GM23248 (cell line): ENCODE measurements around the gene TTC28. TPM values are rescaled to one million over a fixed set of nuclear protein-coding genes. Genes with fewer than 3 reads are reported as not detected.

Experiments
- DNase-seq: peaks from one replicate; pipeline ENCODE4 v3.0.0-alpha.2; 2015
- H2AFZ ChIP-seq: fragments of 200-600 bp; sonication (generic); 2 replicates; pipeline ENCODE4 v1.6.1; 2016; ENCODE audit warnings: antibody characterized with exemption
- H3F3A ChIP-seq: fragments of 200-600 bp; sonication (generic); 2 replicates; pipeline ENCODE4 v1.6.1; 2016; ENCODE audit warnings: mild to moderate bottlenecking, antibody characterized with exemption, mixed run types; ENCODE audit not compliant: insufficient read depth
- H3K27ac ChIP-seq: fragments of 200-600 bp; sonication (generic); 2 replicates; pipeline ENCODE4 v1.5.1; 2016; ENCODE audit warnings: mild to moderate bottlenecking
- H3K27me3 ChIP-seq: fragments of 200-600 bp; sonication (generic); replicated peaks from 2 replicates; pipeline ENCODE4 v1.6.1; 2016; ENCODE audit warnings: mild to moderate bottlenecking; ENCODE audit not compliant: insufficient read depth
- H3K36me3 ChIP-seq: fragments of 200-600 bp; sonication (generic); 2 replicates; pipeline ENCODE4 v1.6.1; 2016; ENCODE audit warnings: low read depth, mild to moderate bottlenecking
- H3K4me1 ChIP-seq: fragments of 200-600 bp; sonication (generic); 2 replicates; pipeline ENCODE4 v1.6.1; 2016; ENCODE audit warnings: mild to moderate bottlenecking; ENCODE audit not compliant: insufficient read depth
- H3K4me2 ChIP-seq: fragments of 200-600 bp; sonication (generic); one replicate; pipeline ENCODE4 v1.6.1; 2016; ENCODE audit warnings: mild to moderate bottlenecking; ENCODE audit not compliant: unreplicated experiment
- H3K4me3 ChIP-seq: fragments of 200-600 bp; sonication (generic); 2 replicates; pipeline ENCODE4 v1.5.1; 2016; ENCODE audit warnings: mild to moderate bottlenecking
- H3K79me2 ChIP-seq: fragments of 200-600 bp; sonication (generic); 2 replicates; pipeline ENCODE4 v1.6.1; 2016; ENCODE audit warnings: mild to moderate bottlenecking; ENCODE audit not compliant: insufficient read depth
- H3K9ac ChIP-seq: fragments of 200-600 bp; sonication (generic); 2 replicates; pipeline ENCODE4 v1.6.1; 2016; ENCODE audit warnings: mild to moderate bottlenecking
- H3K9me2 ChIP-seq: fragments of 200-600 bp; sonication (generic); 2 replicates; pipeline ENCODE4 v1.6.1; 2016; ENCODE audit warnings: mixed run types, mild to moderate bottlenecking, moderate library complexity; ENCODE audit not compliant: insufficient read depth
- H3K9me3 ChIP-seq: fragments of 200-600 bp; sonication (generic); one replicate; pipeline ENCODE4 v1.6.1; 2017; ENCODE audit warnings: low read depth
- H4K20me1 ChIP-seq: fragments of 200-600 bp; sonication (generic); 2 replicates; pipeline ENCODE4 v1.6.0; 2016; ENCODE audit not compliant: insufficient read depth
- EZH2 ChIP-seq: fragments of 200-600 bp; sonication (generic); IDR thresholded peaks from 2 replicates; pipeline ENCODE4 v1.6.1; 2018; ENCODE audit warnings: antibody characterized with exemption, mild to moderate bottlenecking; ENCODE audit not compliant: insufficient read depth, poor library complexity, severe bottlenecking
- EZH2phosphoT487 ChIP-seq: fragments of 200-600 bp; sonication (generic); IDR thresholded peaks from 2 replicates; pipeline ENCODE4 v1.6.1; 2018; ENCODE audit warnings: antibody characterized with exemption, moderate library complexity, mild to moderate bottlenecking, low read depth; ENCODE audit not compliant: insufficient read depth
- WGBS, 2 experiments: methylation state at CpG; one replicate each; pipeline ENCODE4 v1.1.6; 2015 to 2017; ENCODE audit warnings: low lambda C conversion rate in 2 of 2, low coverage in 1 of 2; ENCODE audit errors: missing lambda C conversion rate in 2 of 2; 5-methylcytosine and 5-hydroxymethylcytosine counted together
- in situ Hi-C: fragments of 300-500 bp; cut with MboI; formaldehyde crosslinking; loops from 2 replicates; pipeline ENCODE4 v1.15.0; 2020
- polyA plus RNA-seq: library from polyadenylated mRNA; unstranded; fragments of >200 nt; fragmentation: Nextera tagmentation; extraction: Ambion mirVana; gene quantifications from 2 replicates; pipeline ENCODE4 v1.2.1, GENCODE V29; 2016
- total RNA-seq: library from RNA; depleted of rRNA; stranded (reverse); fragments of >200 nt; shearing (Covaris generic); gene quantifications from 2 replicates; pipeline ENCODE4 v1.2.3, GENCODE V29; 2014

Gene TTC28
- total and polyA plus RNA-seq, 2 experiments from 2014 or later: 12.5 to 41.9 TPM

DNA sequence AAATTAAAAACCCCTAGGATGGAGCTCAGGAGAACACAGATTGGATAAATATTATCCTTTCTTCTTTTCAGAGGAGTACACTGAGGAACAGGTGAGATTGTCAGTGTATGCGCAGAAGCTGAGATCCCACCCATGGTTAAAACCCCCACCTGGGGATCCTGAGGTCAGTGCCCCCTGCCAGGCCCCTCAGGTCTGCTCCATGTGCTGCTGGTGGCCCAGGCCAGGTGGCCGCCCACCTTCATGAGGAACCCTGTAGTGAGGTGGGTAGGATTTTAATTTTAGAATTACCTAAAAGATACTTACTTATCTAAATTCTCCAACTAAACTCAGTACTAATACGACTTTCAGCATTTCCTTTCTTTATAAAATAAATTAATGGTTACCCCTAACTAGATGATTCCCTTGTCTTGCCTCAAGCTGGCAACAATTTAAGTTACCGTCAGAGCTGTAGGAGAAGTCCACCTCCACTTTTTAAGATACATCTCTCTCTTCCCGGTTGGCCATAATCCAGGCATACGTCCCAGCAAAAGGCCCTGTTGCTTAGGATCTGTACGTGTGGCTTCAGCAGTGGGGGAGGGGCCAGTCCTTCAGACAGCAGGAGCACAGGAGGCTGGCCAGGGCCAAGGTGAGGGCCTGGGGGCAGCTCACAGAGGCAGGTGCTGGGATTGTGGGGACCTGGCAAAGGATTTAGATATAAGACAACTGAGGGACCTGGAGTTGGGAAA lies 699.1 kb downstream of the TTC28 start:
- H3K27ac ChIP-seq: no peak overlapping the region
- no peaks in the 10 kb centered on the region for H3F3A ChIP-seq
- H3K36me3 ChIP-seq: peaks cover 6% of the 10 kb centered on the region; the same call in 1 of the 2 replicates
- H2AFZ ChIP-seq: no peak overlapping the region
- no peak overlapping the region for H3K4me2 ChIP-seq
- H3K9me3 ChIP-seq: no peaks in the 10 kb centered on the region
- no peaks in the 10 kb centered on the region for H3K9me2 ChIP-seq
- H3K4me3 ChIP-seq: no peak overlapping the region
- no peaks in the 10 kb centered on the region for H3K79me2 ChIP-seq
- H3K9ac ChIP-seq: no peak overlapping the region
- TF ChIP-seq EZH2 (no peak), EZH2phosphoT487 (no peak)
- H3K4me1 ChIP-seq: no peaks in the 10 kb centered on the region
- H3K27me3 ChIP-seq: no peaks in the 10 kb centered on the region
- no peaks in the 10 kb centered on the region for H4K20me1 ChIP-seq
- DNase-seq: no peak
- in situ Hi-C loops: no loop called here
- 80 to 83% methylated on average over 7 of the region's 7 CpGs for WGBS, 2 experiments

DNA sequence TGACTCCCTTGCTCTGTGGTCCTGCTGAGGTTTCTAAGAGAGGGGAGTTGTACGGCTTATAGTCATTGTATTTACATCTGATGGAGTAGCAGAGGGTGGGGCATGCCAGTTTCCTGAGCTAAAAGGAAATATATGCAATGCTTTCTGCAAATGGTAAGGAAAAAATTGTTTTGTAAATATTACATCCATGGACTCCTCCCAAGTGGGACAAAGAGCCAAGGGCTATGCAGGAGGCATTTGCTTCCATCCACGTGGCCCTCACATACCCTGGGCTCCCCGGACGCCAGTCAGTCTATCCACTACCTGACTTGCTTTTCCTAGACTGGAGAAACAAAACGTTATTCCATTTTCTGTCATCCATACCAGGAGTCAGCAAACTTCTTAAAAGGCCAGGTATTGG lies 700.8 kb downstream of the TTC28 start:
- Histone ChIP-seq H3K4me2 (no peak overlapping the region), H3F3A (peaks cover 6% of the 10 kb centered on the region; the same call in 1 of the 2 replicates), H3K79me2 (no peaks in the 10 kb centered on the region), H3K9me2 (no peaks in the 10 kb centered on the region), H3K36me3 (peaks cover 6% of the 10 kb centered on the region; the same call in 1 of the 2 replicates), H3K9me3 (no peaks in the 10 kb centered on the region), H4K20me1 (no peaks in the 10 kb centered on the region), H3K9ac (no peak overlapping the region), H3K27ac (no peak overlapping the region), H3K27me3 (no peaks in the 10 kb centered on the region), H2AFZ (no peak overlapping the region), H3K4me1 (no peaks in the 10 kb centered on the region), H3K4me3 (no peak overlapping the region)
- in situ Hi-C loops: no loop called here
- no peak for DNase-seq
- TF ChIP-seq EZH2: no peak
- WGBS, 2 experiments: 92% methylated on average over 5 of the region's 5 CpGs

DNA sequence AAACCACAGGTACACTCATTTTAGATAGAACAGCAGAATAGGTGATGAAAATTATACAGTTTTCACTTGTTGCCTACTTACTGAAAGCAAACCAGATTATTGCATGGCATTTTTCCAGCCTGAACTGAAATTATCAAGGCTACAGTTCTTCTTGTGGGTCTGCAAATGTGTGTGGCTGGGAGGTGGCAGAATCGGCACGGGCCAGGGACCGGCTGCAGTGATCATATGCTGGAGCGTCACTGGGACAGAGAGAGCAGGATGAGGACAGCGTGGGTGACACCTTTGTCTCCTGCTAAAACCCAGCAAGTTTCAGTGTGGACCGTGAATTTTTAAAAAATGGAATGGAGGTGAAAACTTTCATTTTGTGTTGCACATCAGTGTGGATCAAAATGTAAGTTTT lies 701.3 kb downstream of the TTC28 start:
- peaks cover 6% of the 10 kb centered on the region; the same call in 1 of the 2 replicates for H3F3A ChIP-seq
- H3K4me1 ChIP-seq: no peaks in the 10 kb centered on the region
- no peak overlapping the region for H3K9ac ChIP-seq
- no peak overlapping the region for H3K27ac ChIP-seq
- TF ChIP-seq EZH2phosphoT487 (no peak), EZH2 (no peak)
- in situ Hi-C loops: no loop called here
- H3K9me3 ChIP-seq: no peaks in the 10 kb centered on the region
- no peak overlapping the region for H3K4me3 ChIP-seq
- WGBS, 2 experiments: 92 to 93% methylated on average over 6 of the region's 6 CpGs
- no peaks in the 10 kb centered on the region for H3K9me2 ChIP-seq
- H3K36me3 ChIP-seq: peaks cover 6% of the 10 kb centered on the region; the same call in 1 of the 2 replicates
- no peak overlapping the region for H2AFZ ChIP-seq
- no peak overlapping the region for H3K4me2 ChIP-seq
- no peaks in the 10 kb centered on the region for H4K20me1 ChIP-seq
- DNase-seq: no peak
- H3K79me2 ChIP-seq: no peaks in the 10 kb centered on the region
- no peaks in the 10 kb centered on the region for H3K27me3 ChIP-seq

DNA sequence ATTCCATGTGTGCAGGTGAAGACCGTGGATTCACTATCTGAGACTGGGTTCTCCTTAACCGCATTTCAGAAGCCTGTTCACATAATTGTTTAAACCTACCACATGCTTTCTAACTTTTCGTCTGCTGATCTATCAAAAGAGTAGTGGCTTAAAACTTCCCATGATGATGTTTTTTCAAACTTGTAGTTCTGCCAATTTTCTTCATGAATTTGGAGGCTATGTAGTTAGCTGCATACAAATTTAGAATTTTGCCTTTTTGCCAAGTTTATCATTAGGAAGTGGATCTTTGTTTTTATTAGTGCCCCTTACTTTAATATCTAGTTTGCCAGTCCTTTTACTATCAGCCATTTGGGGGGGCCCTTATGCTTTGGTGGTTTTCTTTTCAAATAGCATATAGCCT lies 703.1 kb downstream of the TTC28 start:
- WGBS, 2 experiments: 77 to 80% methylated on average over 3 of the region's 3 CpGs
- 0 out of 2 replicates have a peak, but pooled peaks cover under 1% of the 10 kb centered on the region for H3K36me3 ChIP-seq
- in situ Hi-C loops: no loop called here
- no peak overlapping the region for H3K27ac ChIP-seq
- no peak overlapping the region for H2AFZ ChIP-seq
- H4K20me1 ChIP-seq: no peaks in the 10 kb centered on the region
- H3K4me2 ChIP-seq: no peak overlapping the region
- no peak overlapping the region for H3K9ac ChIP-seq
- H3K79me2 ChIP-seq: no peaks in the 10 kb centered on the region
- H3K27me3 ChIP-seq: no peaks in the 10 kb centered on the region
- no peak overlapping the region for H3K4me3 ChIP-seq
- TF ChIP-seq EZH2phosphoT487 (no peak), EZH2 (no peak)
- no peaks in the 10 kb centered on the region for H3K4me1 ChIP-seq
- H3K9me3 ChIP-seq: no peaks in the 10 kb centered on the region
- H3K9me2 ChIP-seq: no peaks in the 10 kb centered on the region
- no peak for DNase-seq
- H3F3A ChIP-seq: peaks cover 6% of the 10 kb centered on the region; the same call in 1 of the 2 replicates
